Umbilical cord (tissue), 2 donors: ENCODE measurements around the gene GNG13. TPM values are rescaled to one million over a fixed set of nuclear protein-coding genes. Genes with fewer than 3 reads are reported as not detected.
A peak's percentile ranks its signal among the peaks of the same experiment; 100 is the strongest.
"Not testable (repeated sequence)": the region's sequence is repeated elsewhere in the genome, so short reads cannot be mapped to it uniquely, and the experiment has no call there.

Experiments
- DNase-seq: peaks from one replicate; pipeline ENCODE4 v3.0.0-alpha.2; 2015; ENCODE audit warnings: low spot score
- total RNA-seq: library from RNA; depleted of rRNA; stranded (reverse); fragments of >200 nt; gene quantifications from one replicate; pipeline ENCODE4 v1.2.3, GENCODE V29; 2014; ENCODE audit warnings: low replicate concordance; ENCODE audit not compliant: insufficient read depth

Gene GNG13
- total RNA-seq, 1 donor from 2014 or later, result not detected

DNA sequence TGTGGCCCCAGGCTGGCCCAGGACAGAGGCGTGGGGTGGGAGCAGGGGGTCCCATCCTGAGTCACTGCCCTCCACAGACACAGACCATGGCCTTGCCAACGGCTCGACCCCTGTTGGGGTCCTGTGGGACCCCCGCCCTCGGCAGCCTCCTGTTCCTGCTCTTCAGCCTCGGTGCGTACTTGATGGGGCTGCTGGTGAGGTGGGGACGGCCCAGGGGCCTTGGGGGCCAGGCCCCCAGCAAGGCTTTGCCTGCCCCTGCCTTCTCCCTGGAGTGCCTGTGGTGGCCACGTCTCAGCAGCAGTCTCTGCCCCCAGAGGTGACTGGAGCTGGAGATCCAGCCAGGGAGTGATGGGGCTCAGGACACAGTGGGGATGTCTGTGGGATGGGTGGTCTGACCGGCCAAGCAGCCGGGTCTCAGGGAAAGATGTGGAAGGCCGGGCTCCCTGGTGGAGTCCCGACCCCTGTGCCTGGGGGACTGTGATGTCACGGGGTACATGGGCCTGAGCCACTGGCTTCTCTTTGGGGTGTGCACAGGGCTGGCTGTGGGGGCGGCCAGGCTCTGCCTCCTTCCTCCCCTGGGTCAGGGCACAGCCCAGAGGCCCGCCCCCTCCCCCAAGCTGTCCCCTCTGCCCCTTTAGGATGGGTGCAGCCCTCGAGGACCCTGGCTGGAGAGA, 37.8 kb downstream of the GNG13 start:
- DNase-seq, result no peak

GRCh38 chr16:761625-762513, 38.7 kb downstream of the GNG13 start:
- no peak for DNase-seq

DNA sequence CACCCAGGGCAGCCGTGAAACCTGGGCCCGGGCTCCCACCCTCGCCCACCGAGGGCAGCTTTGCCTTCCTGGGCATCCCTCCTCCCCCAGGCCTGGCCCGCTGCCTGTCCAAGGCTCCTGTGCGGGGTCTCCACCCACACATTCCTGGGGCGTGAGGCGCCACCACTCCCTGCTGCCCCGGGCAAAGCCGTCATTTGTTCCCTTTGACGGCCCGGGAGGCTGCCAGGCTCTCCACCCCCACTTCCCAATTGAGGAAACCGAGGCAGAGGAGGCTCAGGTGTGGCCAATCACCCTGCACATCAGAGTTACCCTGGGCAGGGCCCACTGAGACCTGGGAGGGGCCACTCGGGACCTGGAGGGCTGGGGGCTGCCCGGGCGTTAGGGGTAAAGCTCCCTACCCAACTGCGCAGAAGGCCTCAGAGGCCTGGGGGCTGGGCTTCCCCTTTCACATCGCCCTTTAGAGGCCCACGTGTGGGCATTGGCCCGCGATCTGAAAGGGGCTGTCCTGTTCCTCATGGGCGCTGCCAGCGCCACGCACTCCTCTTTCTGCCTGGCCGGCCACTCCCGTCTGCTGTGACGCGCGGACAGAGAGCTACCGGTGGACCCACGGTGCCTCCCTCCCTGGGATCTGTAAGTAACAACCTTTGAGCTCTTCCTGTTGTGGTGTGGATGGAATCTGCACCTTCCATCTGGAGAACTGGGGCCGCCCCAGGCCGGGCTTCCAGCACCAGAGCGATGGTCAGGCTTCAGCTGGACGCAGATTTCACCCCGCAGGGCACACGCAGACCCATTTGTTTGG, 39.8 kb downstream of the GNG13 start, which contains the start of gene MSLN:
Gene MSLN (plus strand): TSS at position 190 of the 799 bp plus-strand sequence. CDS start 1,947 bp downstream, outside the sequence.
- no peak for DNase-seq

DNA sequence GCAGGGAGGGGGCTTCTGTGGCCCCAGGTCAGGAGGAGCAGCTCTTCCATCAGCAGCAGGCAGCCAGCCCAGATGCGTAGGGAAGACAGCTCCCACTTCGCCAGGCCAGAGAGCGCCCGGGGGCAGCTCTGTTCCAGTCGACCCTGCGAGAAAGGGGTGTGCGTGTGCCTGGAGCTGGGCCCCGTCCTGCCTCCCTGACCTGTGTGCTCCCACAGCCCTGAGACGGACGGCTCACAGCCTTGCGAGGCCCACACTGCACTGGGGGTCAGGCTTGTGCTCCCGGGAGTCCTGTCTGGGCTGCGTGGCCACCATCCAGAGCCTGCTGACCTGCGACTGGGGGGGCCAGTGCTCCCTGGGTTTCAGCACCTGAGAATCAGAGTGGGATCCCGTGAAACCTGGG, 40.5 kb downstream of the GNG13 start:
- no peak for DNase-seq

GRCh38 chr16:759110-759910, 41.2 kb downstream of the GNG13 start:
- peak; percentile 58 for DNase-seq

- DNase-seq, result no peak
These were observed 44.1 kb downstream of the GNG13 start for GRCh38 chr16:756428-756827.

- no peak for DNase-seq
These were observed 45.9 kb downstream of the GNG13 start for GRCh38 chr16:754656-755055.

- DNase-seq, result not testable (repeated sequence)
These were observed 46.4 kb downstream of the GNG13 start for GRCh38 chr16:754121-754607.

DNA sequence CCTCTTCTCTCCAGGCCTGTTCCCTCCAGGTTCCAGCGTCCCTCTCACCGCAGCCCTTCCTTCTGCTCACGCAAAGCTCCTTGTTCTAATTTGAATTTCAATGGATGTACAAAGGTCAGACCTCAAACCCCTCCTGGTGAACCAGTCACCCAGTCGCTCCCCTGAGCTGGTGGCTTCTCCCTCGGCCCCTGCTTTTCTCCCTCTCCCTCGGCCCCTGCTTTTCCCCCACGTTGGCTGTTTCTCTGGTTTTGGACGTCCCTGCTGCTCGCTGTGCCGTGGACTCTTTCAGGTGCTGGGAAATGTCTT, 48.6 kb downstream of the GNG13 start:
- DNase-seq, result no peak

DNA sequence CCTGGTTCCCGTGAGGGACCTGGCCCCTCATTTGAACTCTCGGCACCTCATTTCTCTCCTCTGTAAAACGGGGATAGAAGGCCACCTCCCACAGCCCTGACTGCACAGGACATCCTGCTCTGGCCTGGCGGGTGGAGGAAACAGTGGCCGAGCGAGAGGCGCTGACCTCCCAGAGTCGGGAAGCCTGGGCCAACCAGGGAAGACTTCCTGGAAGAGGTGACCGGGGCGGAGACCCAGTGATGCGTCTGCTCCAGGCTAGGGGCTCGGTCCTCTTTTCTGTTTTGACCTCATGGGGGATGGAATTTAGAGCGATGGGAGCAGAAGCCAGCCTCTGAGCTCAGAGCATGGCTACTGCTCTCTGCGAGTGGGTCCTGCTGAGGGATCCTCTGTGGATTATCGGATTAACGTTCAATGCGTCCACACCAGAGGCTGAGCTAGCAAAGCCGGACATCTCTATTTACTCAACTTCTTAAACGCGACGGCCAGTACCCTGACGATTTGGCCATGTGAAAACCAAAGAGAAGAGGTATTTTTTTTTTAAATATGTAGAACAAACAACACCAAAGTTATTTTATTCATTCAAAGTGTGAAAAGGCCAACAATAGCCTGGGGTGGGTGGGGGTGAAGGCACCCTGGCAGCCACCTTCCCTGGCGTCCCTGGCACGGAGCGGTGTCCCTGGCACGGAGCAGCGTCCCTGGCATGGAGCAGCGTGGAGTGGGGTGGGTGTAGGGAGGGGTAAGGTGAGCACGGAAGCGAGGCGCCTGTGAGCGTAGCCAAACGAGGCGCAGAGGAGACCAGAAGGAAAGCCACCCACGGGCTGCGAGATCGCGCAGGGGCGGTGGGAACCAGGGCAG, 49.2 kb downstream of the GNG13 start:
- no peak for DNase-seq

GRCh38 chr16:750485-750884, 50.0 kb downstream of the GNG13 start:
- DNase-seq, result peak; percentile 61

DNA sequence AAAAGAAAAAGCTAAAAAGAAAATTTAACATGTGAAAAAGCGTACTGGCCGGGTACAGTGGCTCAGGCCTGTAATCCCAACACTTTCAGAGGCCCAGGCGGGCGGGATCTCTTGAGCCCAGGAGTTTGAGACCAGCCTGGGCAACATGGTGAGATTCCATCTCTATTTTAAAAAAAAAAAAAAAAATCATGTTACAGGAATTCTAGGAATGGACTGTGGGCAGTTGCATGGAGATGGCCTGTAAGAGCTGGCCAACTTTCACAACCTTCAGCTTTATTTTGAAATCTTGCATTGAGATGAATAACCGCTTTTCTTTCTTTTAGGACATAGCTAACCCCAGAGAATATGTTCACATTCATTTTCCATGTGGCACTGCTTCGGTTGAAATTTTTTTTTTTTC, 51.5 kb downstream of the GNG13 start:
- peak; percentile 55 for DNase-seq

Other genes starting within 250 kb of the GNG13 start
- not detected for gene PRR35, start 240.3 kb downstream of the GNG13 start, total RNA-seq
- 0.48 TPM for gene NHLRC4, start 233.7 kb downstream of the GNG13 start, total RNA-seq
- gene PIGQ, start 230.8 kb downstream of the GNG13 start, total RNA-seq, result 18.5 TPM
- 12.3 TPM for gene RAB40C, start 210.7 kb downstream of the GNG13 start, total RNA-seq
- 1.4 TPM for gene WFIKKN1, start 169.7 kb downstream of the GNG13 start, total RNA-seq
- gene METTL26, start 164.4 kb downstream of the GNG13 start, total RNA-seq, result 48.6 TPM
- 24.6 TPM for gene MCRIP2, start 158.9 kb downstream of the GNG13 start, total RNA-seq
- 30.8 TPM for gene WDR90, start 151.4 kb downstream of the GNG13 start, total RNA-seq
- 33.2 TPM for gene RHOT2, start 132.6 kb downstream of the GNG13 start, total RNA-seq
- gene RHBDL1, start 125.1 kb downstream of the GNG13 start, total RNA-seq, result 1.9 TPM
- gene STUB1, start 120.3 kb downstream of the GNG13 start, total RNA-seq, result 99.7 TPM
- gene JMJD8, start 116.4 kb downstream of the GNG13 start, total RNA-seq, result 20.5 TPM
- 2.6 TPM for gene WDR24, start 110.3 kb downstream of the GNG13 start, total RNA-seq
- gene FBXL16, start 94.9 kb downstream of the GNG13 start, total RNA-seq, result not detected
- gene METRN, start 85.6 kb downstream of the GNG13 start, total RNA-seq, result 85.7 TPM
- gene ANTKMT, start 79.6 kb downstream of the GNG13 start, total RNA-seq, result 35.6 TPM
- 0.24 TPM for gene CCDC78, start 74.3 kb downstream of the GNG13 start, total RNA-seq
- 7.5 TPM for gene HAGHL, start 73.6 kb downstream of the GNG13 start, total RNA-seq
- gene CIAO3, start 59.7 kb downstream of the GNG13 start, total RNA-seq, result 32.5 TPM
- gene MSLN, start 40.0 kb downstream of the GNG13 start, total RNA-seq, result 26.2 TPM
- 5.5 TPM for gene RPUSD1, start 12.4 kb downstream of the GNG13 start, total RNA-seq
- 7.7 TPM for gene CHTF18, start 12.1 kb downstream of the GNG13 start, total RNA-seq
- 24.6 TPM for gene LMF1, start 170.2 kb upstream of the GNG13 start, total RNA-seq
- gene SOX8, start 181.0 kb upstream of the GNG13 start, total RNA-seq, result 5.8 TPM